Fibroblast of lung (primary cell): ENCODE measurements around the gene DUS1L. TPM values are rescaled to one million over a fixed set of nuclear protein-coding genes. Genes with fewer than 3 reads are reported as not detected.

Experiments
- DNase-seq, 2 donors: peaks; one replicate each; pipeline versions ENCODE4 v3.0.0 to v3.0.0-alpha.2; 2010; ENCODE audit warnings: low read depth in 2 of 2
- H2AFZ ChIP-seq: 2 replicates; pipeline ENCODE4 v1.5.1; 2012; ENCODE audit warnings: low read length, control low read depth, inconsistent platforms
- H3K27ac ChIP-seq: 2 replicates; pipeline ENCODE4 v1.5.1; 2011; ENCODE audit warnings: low read length, control low read depth; ENCODE audit not compliant: insufficient read depth
- H3K27me3 ChIP-seq: 2 replicates; pipeline ENCODE4 v1.5.1; 2011; ENCODE audit warnings: mild to moderate bottlenecking, low read length; ENCODE audit not compliant: control insufficient read depth, insufficient read depth
- H3K36me3 ChIP-seq: 2 replicates; pipeline ENCODE4 v1.5.1; 2011; ENCODE audit warnings: low read length; ENCODE audit not compliant: control insufficient read depth, insufficient read depth
- H3K4me1 ChIP-seq: 2 replicates; pipeline ENCODE4 v1.5.1; 2011; ENCODE audit warnings: low read length; ENCODE audit not compliant: control insufficient read depth, insufficient read depth; ENCODE audit errors: extremely low read depth
- H3K4me2 ChIP-seq: 2 replicates; pipeline ENCODE4 v1.5.1; 2011; ENCODE audit warnings: low read length, control low read depth; ENCODE audit not compliant: insufficient read depth; ENCODE audit errors: extremely low read depth
- H3K4me3 ChIP-seq, 4 experiments: fragments of 200-600 bp in 1 of 4; sonication (generic) in 1 of 4; replicated peaks in 1 of 4; 2 replicates each; pipeline ENCODE4 v1.5.1; 2011 to 2016; ENCODE audit warnings: low read length in 4 of 4, low read depth in 3 of 4, mild to moderate bottlenecking in 3 of 4, control low read depth in 2 of 4, inconsistent platforms in 1 of 4, mixed read lengths in 1 of 4; ENCODE audit not compliant: insufficient read depth in 1 of 4; ENCODE audit errors: control extremely low read depth in 1 of 4
- H3K79me2 ChIP-seq: 2 replicates; pipeline ENCODE4 v1.5.1; 2012; ENCODE audit warnings: mild to moderate bottlenecking, low read length, inconsistent platforms; ENCODE audit not compliant: control insufficient read depth, insufficient read depth
- H3K9ac ChIP-seq: 2 replicates; pipeline ENCODE4 v1.5.1; 2011; ENCODE audit warnings: mild to moderate bottlenecking, low read length, control low read depth; ENCODE audit not compliant: insufficient read depth
- H3K9me3 ChIP-seq: 2 replicates; pipeline ENCODE4 v1.5.1; 2012; ENCODE audit warnings: low read depth, low read length; ENCODE audit not compliant: control insufficient read depth, insufficient read depth
- H4K20me1 ChIP-seq: 2 replicates; pipeline ENCODE4 v1.5.1; 2011; ENCODE audit warnings: low read length; ENCODE audit not compliant: control insufficient read depth, insufficient read depth; ENCODE audit errors: extremely low read depth
- EZH2 ChIP-seq: IDR thresholded peaks from 2 replicates; pipeline ENCODE4 v1.5.1; 2012; ENCODE audit warnings: low read length, control low read depth, mild to moderate bottlenecking; ENCODE audit errors: missing control alignments
- polyA plus RNA-seq, 2 donors: library from polyadenylated mRNA; depleted of rRNA in 1 of 2; stranded (reverse) in 1 of 2; unstranded in 1 of 2; fragments of >200 nt; gene quantifications; 2 replicates each; pipeline ENCODE4 v1.2.1, GENCODE V29; 2011 to 2012; ENCODE audit warnings: missing spikeins in 1 of 2
- total RNA-seq: library from RNA; depleted of rRNA; stranded (reverse); fragments of >200 nt; gene quantifications from 2 replicates; pipeline ENCODE4 v1.2.1, GENCODE V29; 2014
- TF ChIP-seq, protein P1 (sequence below), 2 donors: IDR thresholded peaks in 1 of 2; conservative IDR thresholded peaks in 1 of 2; 1 replicate in 1 of 2; 2 replicates in 1 of 2; pipeline ENCODE4 v1.5.1; 2011 to 2012; ENCODE audit warnings: low read length in 2 of 2, control low read depth in 1 of 2, inconsistent platforms in 1 of 2, low read depth in 1 of 2, mild to moderate bottlenecking in 1 of 2

DUS1L gene
- total and polyA plus RNA-seq, 2 donors (not counting 1 experiment from before 2014, with no cell fraction given), result 24.6 to 41.0 TPM

DNA sequence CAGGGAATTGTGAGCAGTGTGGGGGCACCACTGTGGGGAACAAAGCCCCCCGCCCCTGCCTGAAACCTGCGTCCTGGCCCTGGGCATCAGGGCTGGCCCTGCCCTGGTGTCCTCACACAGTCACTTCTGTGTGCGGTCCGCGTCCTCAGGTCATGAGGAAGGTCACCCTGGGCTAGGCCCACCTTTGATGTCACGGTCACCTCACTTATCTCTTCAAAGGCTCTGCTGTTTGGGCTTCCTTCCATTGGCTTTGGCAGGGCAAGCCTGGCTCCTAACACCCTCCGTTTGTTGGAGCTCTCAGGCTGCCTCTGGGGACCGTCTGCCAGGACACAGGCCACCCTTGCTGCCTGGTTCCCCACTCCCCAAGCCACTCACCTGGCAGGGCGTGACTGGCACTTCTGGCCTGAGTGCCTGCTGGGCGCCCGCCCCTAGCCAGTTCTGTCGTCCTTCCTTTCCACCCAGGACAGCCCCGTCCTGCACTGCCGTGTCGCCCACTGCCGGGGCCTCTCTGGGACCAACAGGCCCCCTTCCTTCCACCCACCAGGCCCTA, 51.8 kb downstream of the DUS1L start:
- Histone ChIP-seq H3K9ac (peak overlapping the region; percentile 7), H4K20me1 (no peaks in the 10 kb centered on the region), H3K36me3 (peaks cover 3% of the 10 kb centered on the region), H3K4me3 (no peak overlapping the region), H3K4me1 (no peaks in the 10 kb centered on the region), H3K27ac (no peak overlapping the region), H3K4me2 (no peak overlapping the region), H3K79me2 (no peaks in the 10 kb centered on the region), H3K9me3 (no peaks in the 10 kb centered on the region), H3K27me3 (no peaks in the 10 kb centered on the region), H2AFZ (no peak overlapping the region)
- no peak for TF ChIP-seq EZH2
- TF ChIP-seq, protein P1, sequence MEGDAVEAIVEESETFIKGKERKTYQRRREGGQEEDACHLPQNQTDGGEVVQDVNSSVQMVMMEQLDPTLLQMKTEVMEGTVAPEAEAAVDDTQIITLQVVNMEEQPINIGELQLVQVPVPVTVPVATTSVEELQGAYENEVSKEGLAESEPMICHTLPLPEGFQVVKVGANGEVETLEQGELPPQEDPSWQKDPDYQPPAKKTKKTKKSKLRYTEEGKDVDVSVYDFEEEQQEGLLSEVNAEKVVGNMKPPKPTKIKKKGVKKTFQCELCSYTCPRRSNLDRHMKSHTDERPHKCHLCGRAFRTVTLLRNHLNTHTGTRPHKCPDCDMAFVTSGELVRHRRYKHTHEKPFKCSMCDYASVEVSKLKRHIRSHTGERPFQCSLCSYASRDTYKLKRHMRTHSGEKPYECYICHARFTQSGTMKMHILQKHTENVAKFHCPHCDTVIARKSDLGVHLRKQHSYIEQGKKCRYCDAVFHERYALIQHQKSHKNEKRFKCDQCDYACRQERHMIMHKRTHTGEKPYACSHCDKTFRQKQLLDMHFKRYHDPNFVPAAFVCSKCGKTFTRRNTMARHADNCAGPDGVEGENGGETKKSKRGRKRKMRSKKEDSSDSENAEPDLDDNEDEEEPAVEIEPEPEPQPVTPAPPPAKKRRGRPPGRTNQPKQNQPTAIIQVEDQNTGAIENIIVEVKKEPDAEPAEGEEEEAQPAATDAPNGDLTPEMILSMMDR (conservative IDR thresholded peaks at IDR 0.05 in 1 of 2, IDR thresholded peaks at IDR 0.05 in 1 of 2; ENCODE audit: low read depth in 1 of 2, low read length in 2 of 2), result no peak
- DNase-seq, result no peak

DNA sequence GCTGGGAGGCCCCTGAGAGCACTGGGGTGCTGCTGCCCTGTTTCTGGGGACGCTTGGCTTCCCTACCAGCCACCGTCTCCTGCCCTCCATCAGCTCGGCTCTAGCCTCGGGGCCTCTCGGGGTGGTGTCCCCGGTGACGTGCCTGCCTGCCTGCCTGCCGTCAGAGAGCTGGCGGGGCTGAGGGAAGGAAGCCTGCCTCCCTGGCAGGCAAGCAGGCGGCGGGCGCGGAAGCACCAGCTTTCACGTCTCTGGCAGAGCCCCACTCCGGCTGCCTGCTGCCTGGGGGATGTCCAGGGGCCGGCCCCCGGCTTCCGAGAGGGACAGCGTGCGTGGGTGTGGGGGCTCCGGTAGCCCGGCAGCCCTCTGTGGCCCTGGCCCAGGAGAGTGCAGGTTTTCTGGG, 52.3 kb downstream of the DUS1L start:
- no peak overlapping the region for H3K4me2 ChIP-seq
- no peak overlapping the region for H3K9ac ChIP-seq
- no peaks in the 10 kb centered on the region for H3K27me3 ChIP-seq
- no peak overlapping the region for H2AFZ ChIP-seq
- no peaks in the 10 kb centered on the region for H3K9me3 ChIP-seq
- H3K27ac ChIP-seq, result peak overlapping the region; percentile 38
- H3K36me3 ChIP-seq, result peaks cover 2% of the 10 kb centered on the region
- H3K4me3 ChIP-seq, result no peak overlapping the region
- no peaks in the 10 kb centered on the region for H3K79me2 ChIP-seq
- H4K20me1 ChIP-seq, result no peaks in the 10 kb centered on the region
- peak in 1 of 2 donors; percentile 36 for DNase-seq
- TF ChIP-seq, protein P1 (conservative IDR thresholded peaks at IDR 0.05 in 1 of 2, IDR thresholded peaks at IDR 0.05 in 1 of 2; ENCODE audit: low read depth in 1 of 2, low read length in 2 of 2), result no peak
- no peak for TF ChIP-seq EZH2
- no peaks in the 10 kb centered on the region for H3K4me1 ChIP-seq

DNA sequence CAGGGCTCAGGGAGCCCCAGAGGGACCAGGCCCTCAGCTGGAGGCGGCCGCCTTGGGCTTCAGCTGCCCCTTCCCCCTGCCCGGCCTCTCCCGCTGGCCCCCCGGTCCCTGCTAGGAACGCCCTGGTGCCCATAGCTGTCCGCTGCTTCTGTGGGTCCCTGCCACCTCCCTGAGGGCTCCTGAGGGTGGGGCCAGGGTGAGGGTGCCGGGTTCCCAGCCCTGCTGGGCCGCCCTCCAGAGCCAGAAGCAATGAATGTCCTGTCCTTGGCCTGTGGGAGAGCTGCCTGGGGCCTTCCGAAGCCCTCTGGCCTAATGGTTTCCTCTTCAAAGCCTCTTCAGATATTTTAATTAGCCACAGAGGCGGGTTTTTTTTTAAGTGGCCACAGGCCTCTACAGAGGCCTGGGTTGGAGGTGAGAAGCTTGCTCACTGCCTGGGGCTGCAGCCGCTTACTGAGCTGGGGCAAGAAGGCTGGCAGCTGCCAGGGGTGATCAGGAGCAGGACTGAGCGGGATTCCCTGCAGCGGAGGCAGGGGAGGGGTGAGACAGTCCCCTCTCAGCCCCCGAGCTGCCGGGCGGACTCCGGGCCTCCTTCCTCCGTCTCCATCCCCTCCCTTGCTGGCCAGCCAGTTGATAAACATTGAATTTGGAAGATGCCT, 52.8 kb downstream of the DUS1L start:
- TF ChIP-seq EZH2, result no peak
- TF ChIP-seq, protein P1 (conservative IDR thresholded peaks at IDR 0.05 in 1 of 2, IDR thresholded peaks at IDR 0.05 in 1 of 2; ENCODE audit: low read depth in 1 of 2, low read length in 2 of 2), result no peak
- H3K9ac ChIP-seq, result no peak overlapping the region
- no peaks in the 10 kb centered on the region for H4K20me1 ChIP-seq
- no peaks in the 10 kb centered on the region for H3K4me1 ChIP-seq
- H3K4me2 ChIP-seq, result no peak overlapping the region
- H3K4me3 ChIP-seq, result no peak overlapping the region
- DNase-seq, result peak in 1 of 2 donors; percentile 9
- H3K79me2 ChIP-seq, result no peaks in the 10 kb centered on the region
- peaks cover 2% of the 10 kb centered on the region for H3K36me3 ChIP-seq
- H3K27ac ChIP-seq, result peak overlapping the region; percentile 38
- H3K9me3 ChIP-seq, result no peaks in the 10 kb centered on the region
- H3K27me3 ChIP-seq, result no peaks in the 10 kb centered on the region
- H2AFZ ChIP-seq, result no peak overlapping the region
